Gastrocnemius medialis (tissue), 4 donors: ENCODE data around the gene PROX1.

ENCODE experiments used
- POLR2A ChIP-seq, 2 donors: fragments of 450-650 bp; IDR thresholded peaks; one replicate each; pipeline ENCODE4 v1.6.1; 2017; ENCODE audit warnings: antibody characterized with exemption in 2 of 2, mild to moderate bottlenecking in 2 of 2, moderate library complexity in 2 of 2
- TF ChIP-seq, protein P1 (sequence below), 5 experiments: fragments of 450-650 bp in 3 of 5; fragments of 200-600 bp in 2 of 5; sonication (generic) in 2 of 5; IDR thresholded peaks in 4 of 5; conservative IDR thresholded peaks in 1 of 5; 1 replicate in 4 of 5; 2 replicates in 1 of 5; pipeline ENCODE4 v1.5.1; 2016 to 2019; ENCODE audit warnings: antibody characterized with exemption in 5 of 5, mild to moderate bottlenecking in 3 of 5, moderate library complexity in 3 of 5

DNA sequence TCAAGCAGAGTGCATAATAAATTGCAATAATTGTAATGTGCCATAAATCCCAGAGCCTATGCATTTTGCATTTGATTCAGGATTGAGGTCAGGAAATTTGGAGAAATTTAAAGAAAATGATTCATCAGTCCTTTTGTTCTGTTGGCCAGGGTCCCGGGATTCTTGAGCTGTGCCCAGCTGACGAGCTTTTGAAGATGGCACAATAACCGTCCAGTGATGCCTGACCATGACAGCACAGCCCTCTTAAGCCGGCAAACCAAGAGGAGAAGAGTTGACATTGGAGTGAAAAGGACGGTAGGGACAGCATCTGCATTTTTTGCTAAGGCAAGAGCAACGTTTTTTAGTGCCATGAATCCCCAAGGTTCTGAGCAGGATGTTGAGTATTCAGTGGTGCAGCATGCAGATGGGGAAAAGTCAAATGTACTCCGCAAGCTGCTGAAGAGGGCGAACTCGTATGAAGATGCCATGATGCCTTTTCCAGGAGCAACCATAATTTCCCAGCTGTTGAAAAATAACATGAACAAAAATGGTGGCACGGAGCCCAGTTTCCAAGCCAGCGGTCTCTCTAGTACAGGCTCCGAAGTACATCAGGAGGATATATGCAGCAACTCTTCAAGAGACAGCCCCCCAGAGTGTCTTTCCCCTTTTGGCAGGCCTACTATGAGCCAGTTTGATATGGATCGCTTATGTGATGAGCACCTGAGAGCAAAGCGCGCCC, 8.7 kb downstream of the PROX1 start:
- TF ChIP-seq POLR2A (IDR thresholded peaks at IDR 0.05) = no peak
- TF ChIP-seq, protein P1, sequence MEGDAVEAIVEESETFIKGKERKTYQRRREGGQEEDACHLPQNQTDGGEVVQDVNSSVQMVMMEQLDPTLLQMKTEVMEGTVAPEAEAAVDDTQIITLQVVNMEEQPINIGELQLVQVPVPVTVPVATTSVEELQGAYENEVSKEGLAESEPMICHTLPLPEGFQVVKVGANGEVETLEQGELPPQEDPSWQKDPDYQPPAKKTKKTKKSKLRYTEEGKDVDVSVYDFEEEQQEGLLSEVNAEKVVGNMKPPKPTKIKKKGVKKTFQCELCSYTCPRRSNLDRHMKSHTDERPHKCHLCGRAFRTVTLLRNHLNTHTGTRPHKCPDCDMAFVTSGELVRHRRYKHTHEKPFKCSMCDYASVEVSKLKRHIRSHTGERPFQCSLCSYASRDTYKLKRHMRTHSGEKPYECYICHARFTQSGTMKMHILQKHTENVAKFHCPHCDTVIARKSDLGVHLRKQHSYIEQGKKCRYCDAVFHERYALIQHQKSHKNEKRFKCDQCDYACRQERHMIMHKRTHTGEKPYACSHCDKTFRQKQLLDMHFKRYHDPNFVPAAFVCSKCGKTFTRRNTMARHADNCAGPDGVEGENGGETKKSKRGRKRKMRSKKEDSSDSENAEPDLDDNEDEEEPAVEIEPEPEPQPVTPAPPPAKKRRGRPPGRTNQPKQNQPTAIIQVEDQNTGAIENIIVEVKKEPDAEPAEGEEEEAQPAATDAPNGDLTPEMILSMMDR (IDR thresholded peaks at IDR 0.05 in 4 of 5, conservative IDR thresholded peaks at IDR 0.05 in 1 of 5) = no peak
